Embryonic facial prominence (tissue), 1 donor: ENCODE measurements around the gene SYT10.
"Not testable (repeated sequence)": the region's sequence is repeated elsewhere in the genome, so short reads cannot be mapped to it uniquely, and the experiment has no call there.

Experiments
- DNase-seq: peaks from one replicate; pipeline ENCODE4 v3.0.0-alpha.2; 2016; ENCODE audit errors: extremely low spot score

The SYT10 gene

DNA sequence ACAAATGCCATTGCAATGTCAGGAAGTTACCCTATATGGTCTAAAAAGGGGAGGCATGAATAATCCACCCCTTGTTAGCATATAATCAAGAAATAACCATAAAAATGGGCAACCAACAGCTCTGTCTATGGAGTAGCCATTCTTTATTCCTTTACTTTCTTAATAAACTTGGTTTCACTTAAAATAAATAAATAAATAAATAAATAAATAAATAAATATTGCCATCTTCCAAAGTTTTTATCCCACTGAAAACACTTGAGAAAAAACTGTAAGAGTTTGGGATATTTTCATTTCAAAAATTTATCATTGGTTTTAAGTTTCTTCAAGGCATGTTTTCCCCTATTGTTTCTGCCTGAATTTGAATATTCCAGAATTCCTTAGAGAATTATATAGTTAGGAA is 89.8 kb downstream of the SYT10 start:
- no peak for DNase-seq

DNA sequence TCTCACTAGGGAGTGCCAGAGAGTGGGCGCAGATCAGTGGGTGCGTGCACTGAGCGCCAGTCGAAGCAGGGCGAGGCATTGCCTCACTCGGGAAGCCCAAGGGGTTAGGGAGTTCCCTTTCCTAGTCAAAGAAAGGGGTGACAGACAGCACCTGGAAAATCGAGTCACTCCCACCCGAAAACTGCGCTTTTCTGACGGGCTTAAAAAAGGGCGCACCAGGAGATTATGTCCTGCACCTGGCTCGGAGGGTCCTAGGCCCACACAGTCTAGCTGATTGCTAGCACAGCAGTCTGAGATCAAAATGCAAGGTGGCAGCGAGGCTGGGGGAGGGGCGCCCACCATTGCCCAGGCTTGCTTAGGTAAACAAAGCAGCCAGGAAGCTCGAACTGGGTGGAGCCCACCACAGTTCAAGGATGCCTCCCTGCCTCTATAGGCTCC is 107.6 kb downstream of the SYT10 start:
- DNase-seq = not testable (repeated sequence)

DNA sequence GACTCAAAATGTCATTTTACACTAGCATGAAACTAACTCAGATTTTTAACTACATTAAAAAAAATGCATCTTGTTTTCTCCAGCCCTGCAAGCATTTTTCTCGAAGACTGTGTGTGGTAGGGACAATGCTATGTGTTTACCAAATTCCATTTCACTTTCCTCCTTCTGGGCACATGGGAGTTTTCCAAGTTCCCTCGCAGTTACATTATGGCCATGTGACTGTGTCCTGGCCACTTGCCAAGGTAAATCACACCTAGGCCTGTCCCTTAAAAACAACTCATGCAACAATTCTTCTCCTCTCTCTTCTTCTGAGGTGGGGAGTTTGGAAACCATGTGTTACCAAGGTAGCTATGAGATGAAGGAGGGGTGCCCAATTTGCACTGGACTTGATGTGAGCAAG is 108.7 kb downstream of the SYT10 start:
- DNase-seq = no peak
